PC-9 (cell line): ENCODE results near the gene NFX1. TPM values are rescaled to one million over a fixed set of nuclear protein-coding genes. Genes with fewer than 3 reads are reported as not detected.

ENCODE experiments used
- BruUV-seq: library from RNA; stranded (reverse); fragments of 400-500 nt; replicated peaks from 2 replicates; lab custom pipeline; 2021; lab: Mats Ljungman, UMichigan
- CTCF ChIA-PET: fragments of 300-600 bp; sonication (Branson Sonifier 250); formaldehyde crosslinking; loops from one replicate; lab custom pipeline; 2022; ENCODE audit warnings: antibody characterized with exemption; lab: Charles Lee
- POLR2A ChIA-PET: fragments of 300-600 bp; sonication (Branson Sonifier 250); formaldehyde crosslinking; loops from one replicate; lab custom pipeline; 2022; ENCODE audit warnings: antibody characterized with exemption; ENCODE audit not compliant: unreplicated experiment; lab: Charles Lee
- DNase-seq, 2 experiments: peaks; one replicate each; pipeline versions ENCODE4 v3.0.0 to v3.0.0-alpha.2; 2015 to 2022; ENCODE audit warnings: mixed read lengths in 1 of 2
- H2AFZ ChIP-seq: fragments of 200-600 bp; sonication (generic); 2 replicates; pipeline ENCODE4 v1.8.1; 2017; ENCODE audit warnings: antibody characterized with exemption
- H3F3A ChIP-seq: fragments of 200-600 bp; sonication (generic); 2 replicates; pipeline ENCODE4 v1.8.1; 2017; ENCODE audit warnings: antibody characterized with exemption, mild to moderate bottlenecking, low read depth; ENCODE audit not compliant: insufficient read depth
- H3K27ac ChIP-seq: fragments of 200-600 bp; sonication (generic); 2 replicates; pipeline ENCODE4 v1.6.1; 2016; ENCODE audit warnings: mixed run types
- H3K27me3 ChIP-seq: fragments of 200-600 bp; sonication (generic); 2 replicates; pipeline ENCODE4 v1.6.1; 2016; ENCODE audit warnings: low read depth, mixed run types; ENCODE audit not compliant: insufficient read depth
- H3K36me3 ChIP-seq: fragments of 200-600 bp; sonication (generic); 2 replicates; pipeline ENCODE4 v1.6.1; 2016; ENCODE audit warnings: low read depth, mixed run types
- H3K4me1 ChIP-seq: fragments of 200-600 bp; sonication (generic); replicated peaks from 2 replicates; pipeline ENCODE4 v1.6.1; 2016; ENCODE audit warnings: mixed run types; ENCODE audit not compliant: insufficient read depth
- H3K4me2 ChIP-seq: fragments of 200-600 bp; sonication (generic); 2 replicates; pipeline ENCODE4 v1.6.1; 2017; ENCODE audit warnings: mixed run types
- H3K4me3 ChIP-seq: fragments of 200-600 bp; sonication (generic); 2 replicates; pipeline ENCODE4 v1.6.1; 2016; ENCODE audit warnings: mixed run types
- H3K79me2 ChIP-seq: fragments of 200-600 bp; sonication (generic); 2 replicates; pipeline ENCODE4 v1.6.1; 2017; ENCODE audit warnings: low read depth, mixed run types
- H3K9me2 ChIP-seq: fragments of 200-600 bp; sonication (generic); 2 replicates; pipeline ENCODE4 v1.8.1; 2017; ENCODE audit warnings: mild to moderate bottlenecking; ENCODE audit not compliant: insufficient read depth
- H3K9me3 ChIP-seq: fragments of 200-600 bp; sonication (generic); 2 replicates; pipeline ENCODE4 v1.8.1; 2016; ENCODE audit warnings: low read depth; ENCODE audit not compliant: insufficient read depth
- H4K20me1 ChIP-seq: fragments of 200-600 bp; sonication (generic); 2 replicates; pipeline ENCODE4 v1.8.1; 2017; ENCODE audit not compliant: insufficient read depth
- EZH2 ChIP-seq: fragments of 200-600 bp; sonication (generic); IDR thresholded peaks from 2 replicates; pipeline ENCODE4 v1.8.0; 2017; ENCODE audit warnings: antibody characterized with exemption, low read depth
- intact Hi-C: fragments of 100-400 bp; cut with micrococcal nuclease; formaldehyde crosslinking; loops from one replicate; pipeline ENCODE4 v1.10.0; 2022; ENCODE audit not compliant: unreplicated experiment
- total RNA-seq: library from RNA; stranded (reverse); gene quantifications from 2 replicates; pipeline ENCODE4 v1.2.3, GENCODE V29; 2021
- TF ChIP-seq, protein P1 (sequence below): fragments of 200-600 bp; sonication (generic); conservative IDR thresholded peaks from 2 replicates; pipeline ENCODE4 v1.6.1; 2017; ENCODE audit warnings: mixed run types, antibody characterized with exemption, mild to moderate bottlenecking, moderate library complexity

NFX1 gene
- total RNA-seq, 1 experiment from 2014 or later, result 14.9 TPM

DNA sequence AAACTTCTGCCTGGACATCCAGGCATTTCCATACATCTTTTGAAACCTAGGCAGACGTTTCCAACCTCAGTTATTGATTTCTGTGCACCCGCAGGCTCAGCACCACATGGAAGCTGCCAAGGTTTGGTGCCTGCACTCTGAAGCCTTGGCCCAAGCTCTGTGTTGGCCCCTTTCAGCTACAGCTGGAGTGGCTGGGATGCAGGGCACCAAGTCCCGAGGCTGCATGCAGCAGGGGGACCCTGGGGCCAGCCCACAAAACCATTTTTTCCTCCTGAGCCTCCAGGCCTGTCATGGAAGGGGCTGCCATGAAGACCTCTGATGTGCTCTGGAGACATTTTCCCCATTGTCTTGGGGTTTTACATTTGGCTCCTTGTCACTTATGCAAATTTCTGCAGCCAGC, 49.9 kb downstream of the NFX1 start:
- DNase-seq, result no peak
- no peak overlapping the region for H3K4me3 ChIP-seq
- no peaks in the 10 kb centered on the region for H3K27me3 ChIP-seq
- peaks cover 25% of the 10 kb centered on the region; the same call in 1 of the 2 replicates for H3K36me3 ChIP-seq
- H3F3A ChIP-seq, result 0 out of 2 replicates have a peak, but pooled peaks cover 4% of the 10 kb centered on the region
- no peaks in the 10 kb centered on the region for H4K20me1 ChIP-seq
- no peak overlapping the region for H2AFZ ChIP-seq
- no TSS peak for BruUV-seq
- H3K4me2 ChIP-seq, result no peak overlapping the region
- no peak overlapping the region for H3K27ac ChIP-seq
- H3K4me1 ChIP-seq, result no peaks in the 10 kb centered on the region
- CTCF ChIA-PET, result no interaction called here
- POLR2A ChIA-PET, result no interaction called here
- intact Hi-C loops, result no loop called here
- no peaks in the 10 kb centered on the region for H3K79me2 ChIP-seq
- H3K9me3 ChIP-seq, result peaks cover 3% of the 10 kb centered on the region; the same call in 1 of the 2 replicates
- no peaks in the 10 kb centered on the region for H3K9me2 ChIP-seq
- TF ChIP-seq, protein P1, sequence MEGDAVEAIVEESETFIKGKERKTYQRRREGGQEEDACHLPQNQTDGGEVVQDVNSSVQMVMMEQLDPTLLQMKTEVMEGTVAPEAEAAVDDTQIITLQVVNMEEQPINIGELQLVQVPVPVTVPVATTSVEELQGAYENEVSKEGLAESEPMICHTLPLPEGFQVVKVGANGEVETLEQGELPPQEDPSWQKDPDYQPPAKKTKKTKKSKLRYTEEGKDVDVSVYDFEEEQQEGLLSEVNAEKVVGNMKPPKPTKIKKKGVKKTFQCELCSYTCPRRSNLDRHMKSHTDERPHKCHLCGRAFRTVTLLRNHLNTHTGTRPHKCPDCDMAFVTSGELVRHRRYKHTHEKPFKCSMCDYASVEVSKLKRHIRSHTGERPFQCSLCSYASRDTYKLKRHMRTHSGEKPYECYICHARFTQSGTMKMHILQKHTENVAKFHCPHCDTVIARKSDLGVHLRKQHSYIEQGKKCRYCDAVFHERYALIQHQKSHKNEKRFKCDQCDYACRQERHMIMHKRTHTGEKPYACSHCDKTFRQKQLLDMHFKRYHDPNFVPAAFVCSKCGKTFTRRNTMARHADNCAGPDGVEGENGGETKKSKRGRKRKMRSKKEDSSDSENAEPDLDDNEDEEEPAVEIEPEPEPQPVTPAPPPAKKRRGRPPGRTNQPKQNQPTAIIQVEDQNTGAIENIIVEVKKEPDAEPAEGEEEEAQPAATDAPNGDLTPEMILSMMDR, result no peak
- no peak for TF ChIP-seq EZH2

- peaks cover 3% of the 10 kb centered on the region; the same call in 1 of the 2 replicates for H3K9me3 ChIP-seq
These were observed 50.9 kb downstream of the NFX1 start for GRCh38 chr9:33341182-33341581.

GRCh38 chr9:33344145-33344544, 53.8 kb downstream of the NFX1 start:
- H3K4me2 ChIP-seq, result no peak overlapping the region
- POLR2A ChIA-PET, result no interaction called here
- H3K4me1 ChIP-seq, result no peaks in the 10 kb centered on the region
- H3K4me3 ChIP-seq, result no peak overlapping the region
- CTCF ChIA-PET, result no interaction called here
- BruUV-seq, result no TSS peak
- no peaks in the 10 kb centered on the region for H3K27me3 ChIP-seq
- no peaks in the 10 kb centered on the region for H3K9me3 ChIP-seq
- DNase-seq, result no peak
- 0 out of 2 replicates have a peak, but pooled peaks cover 7% of the 10 kb centered on the region for H3F3A ChIP-seq
- intact Hi-C loops, result no loop called here
- H3K9me2 ChIP-seq, result no peaks in the 10 kb centered on the region
- H3K36me3 ChIP-seq, result peaks cover 19% of the 10 kb centered on the region; the same call in 1 of the 2 replicates
- no peak for TF ChIP-seq EZH2
- no peak overlapping the region for H2AFZ ChIP-seq
- no peak overlapping the region for H3K27ac ChIP-seq
- 0 out of 2 replicates have a peak, but pooled peaks cover 4% of the 10 kb centered on the region for H3K79me2 ChIP-seq
- H4K20me1 ChIP-seq, result no peaks in the 10 kb centered on the region

More at GRCh38 chr9:33341182-33341581, 50.9 kb downstream of the NFX1 start:
- no peak for DNase-seq
- H3K36me3 ChIP-seq, result peaks cover 25% of the 10 kb centered on the region; the same call in 1 of the 2 replicates
- no peaks in the 10 kb centered on the region for H3K27me3 ChIP-seq
- no peaks in the 10 kb centered on the region for H3K79me2 ChIP-seq
- CTCF ChIA-PET, result no interaction called here
- no peaks in the 10 kb centered on the region for H3K4me1 ChIP-seq
- no peaks in the 10 kb centered on the region for H3K9me2 ChIP-seq
- H3F3A ChIP-seq, result 0 out of 2 replicates have a peak, but pooled peaks cover 4% of the 10 kb centered on the region
- TF ChIP-seq, protein P1, result no peak
- TF ChIP-seq EZH2, result no peak
- POLR2A ChIA-PET, result no interaction called here
- H3K27ac ChIP-seq, result no peak overlapping the region
- H3K4me3 ChIP-seq, result no peak overlapping the region
- no TSS peak for BruUV-seq
- no peaks in the 10 kb centered on the region for H4K20me1 ChIP-seq
- no peak overlapping the region for H3K4me2 ChIP-seq
- intact Hi-C loops, result no loop called here
- H2AFZ ChIP-seq, result no peak overlapping the region

GRCh38 chr9:33346564-33346963, 56.2 kb downstream of the NFX1 start:
- H3K36me3 ChIP-seq, result no peaks in the 10 kb centered on the region
- BruUV-seq, result no TSS peak
- POLR2A ChIA-PET, result no interaction called here

More at GRCh38 chr9:33346564-33346963, 56.2 kb downstream of the NFX1 start:
- Histone ChIP-seq H3K4me2 (no peak overlapping the region), H3K9me2 (no peaks in the 10 kb centered on the region), H3K27ac (no peak overlapping the region), H3K4me1 (peaks cover 15% of the 10 kb centered on the region), H3K4me3 (no peak overlapping the region), H2AFZ (no peak overlapping the region), H3F3A (peaks cover 18% of the 10 kb centered on the region; the same call in 1 of the 2 replicates), H4K20me1 (no peaks in the 10 kb centered on the region), H3K27me3 (no peaks in the 10 kb centered on the region), H3K79me2 (0 out of 2 replicates have a peak, but pooled peaks cover 4% of the 10 kb centered on the region), H3K9me3 (no peaks in the 10 kb centered on the region)
- no peak for DNase-seq
- TF ChIP-seq, protein P1, result no peak
- TF ChIP-seq EZH2, result no peak
- intact Hi-C loops, result no loop called here
- CTCF ChIA-PET, result no interaction called here
